A549 (cell line): ENCODE results near the gene CDK5RAP2. TPM values are rescaled to one million over a fixed set of nuclear protein-coding genes. Genes with fewer than 3 reads are reported as not detected.

ENCODE experiments used
- ATAC-seq, 2 experiments: fragments of 200-7000 bp in 1 of 2; fragments of >200 bp in 1 of 2; cut with Nextera tagmentation in 1 of 2; cut with Tn5 transposase in 1 of 2; 3 replicates each; pipeline versions ENCODE4 v1.8.0 to v1.9.1; 2018 to 2020; ENCODE audit warnings: mild to moderate bottlenecking in 1 of 2, moderate library complexity in 1 of 2
- CTCF ChIA-PET: fragments of 300-600 bp; sonication (Branson Sonifier 250); formaldehyde crosslinking; extraction: SDS; loops from one replicate; lab custom pipeline; 2021; ENCODE audit warnings: antibody characterized with exemption, inconsistent platforms; lab: Yijun Ruan, JAX
- POLR2A ChIA-PET: fragments of 350-600 bp; formaldehyde crosslinking; extraction: SDS; loops from one replicate; lab custom pipeline; 2021; ENCODE audit warnings: antibody characterized with exemption, inconsistent platforms; lab: Yijun Ruan, JAX
- DNase-seq, 2 experiments: peaks; one replicate each; pipeline versions ENCODE4 v3.0.0 to v3.0.0-alpha.2; 2011 to 2016; ENCODE audit warnings: low read depth in 1 of 2, low spot score in 1 of 2
- FAIRE-seq: peaks from 2 replicates; lab custom pipeline; 2011; peaks lifted over from hg19 to GRCh38; lab: Jason Lieb, UNC
- H3K27ac ChIP-seq, 2 experiments: fragments of >200 bp; sonication (Bioruptor Twin); formaldehyde crosslinking; 3 replicates each; pipeline ENCODE4 v1.5.1; 2016 to 2017
- H3K4me1 ChIP-seq: fragments of >200 bp; sonication (Bioruptor Twin); formaldehyde crosslinking; 3 replicates; pipeline ENCODE4 v1.6.1; 2016
- H3K4me2 ChIP-seq: fragments of >200 bp; sonication (Bioruptor Twin); formaldehyde crosslinking; 3 replicates; pipeline ENCODE4 v1.6.1; 2016
- H3K4me3 ChIP-seq: fragments of >200 bp; sonication (Bioruptor Twin); formaldehyde crosslinking; 3 replicates; pipeline ENCODE4 v1.5.1; 2016
- H3K9me3 ChIP-seq: fragments of >200 bp; sonication (Bioruptor Twin); formaldehyde crosslinking; 3 replicates; pipeline ENCODE4 v1.6.1; 2016
- BCL3 ChIP-seq: fragments of >200 bp; sonication (Bioruptor Twin); formaldehyde crosslinking; IDR thresholded peaks from 3 replicates; pipeline ENCODE4 v1.6.1; 2016
- CBX8 ChIP-seq: fragments of 200-600 bp; sonication (generic); IDR thresholded peaks from 2 replicates; pipeline ENCODE4 v1.6.1; 2016
- CHD2 ChIP-seq: fragments of 150-350 bp; IDR thresholded peaks from 2 replicates; pipeline ENCODE4 v1.6.1; 2014; ENCODE audit warnings: low read length; ENCODE audit not compliant: partially characterized antibody
- CHD4 ChIP-seq: fragments of 200-600 bp; sonication (generic); IDR thresholded peaks from 2 replicates; pipeline ENCODE4 v1.6.1; 2016; ENCODE audit warnings: antibody characterized with exemption, mild to moderate bottlenecking, borderline replicate concordance
- CTCF ChIP-seq: fragments of >200 bp; sonication (Bioruptor Twin); formaldehyde crosslinking; IDR thresholded peaks from 3 replicates; pipeline ENCODE4 v1.5.1; 2016
- EHF ChIP-seq: fragments of 250-450 bp; sonication (Bioruptor Pico); IDR thresholded peaks from 2 replicates; pipeline ENCODE4 v1.5.0; 2020; ENCODE audit warnings: mild to moderate bottlenecking
- EHMT2 ChIP-seq: fragments of 200-600 bp; sonication (generic); IDR thresholded peaks from 2 replicates; pipeline ENCODE4 v1.6.1; 2016; ENCODE audit warnings: antibody characterized with exemption, low read depth, mild to moderate bottlenecking, moderate library complexity
- ESRRA ChIP-seq: fragments of 150-350 bp; IDR thresholded peaks from 2 replicates; pipeline ENCODE4 v1.6.1; 2014; ENCODE audit warnings: mild to moderate bottlenecking, low read length, borderline replicate concordance
- FOSL2 ChIP-seq, 2 experiments: fragments of 450-650 bp in 1 of 2; fragments of >200 bp in 1 of 2; sonication (Bioruptor Twin) in 1 of 2; formaldehyde crosslinking; IDR thresholded peaks; 2 replicates each; pipeline versions ENCODE4 v1.5.0 to v1.6.1; 2016 to 2020; ENCODE audit warnings: mild to moderate bottlenecking in 1 of 2, moderate library complexity in 1 of 2
- GATA3 ChIP-seq: IDR thresholded peaks from 2 replicates; pipeline ENCODE4 v1.6.1; 2012; ENCODE audit warnings: borderline replicate concordance
- HEYL ChIP-seq: fragments of 250-450 bp; sonication (Bioruptor Pico); IDR thresholded peaks from 2 replicates; pipeline ENCODE4 v1.8.0; 2021; ENCODE audit warnings: mild to moderate bottlenecking, moderate library complexity
- HOXB13 ChIP-seq: fragments of 250-450 bp; sonication (Bioruptor Pico); IDR thresholded peaks from 2 replicates; pipeline ENCODE4 v1.5.0; 2020; ENCODE audit warnings: low read depth, mild to moderate bottlenecking, moderate library complexity
- HOXB5 ChIP-seq: fragments of 250-450 bp; sonication (Bioruptor Pico); IDR thresholded peaks from 2 replicates; pipeline ENCODE4 v1.5.0; 2020; ENCODE audit warnings: mild to moderate bottlenecking, moderate library complexity
- MAFK ChIP-seq: fragments of 450-650 bp; IDR thresholded peaks from 2 replicates; pipeline ENCODE4 v1.6.1; 2014; ENCODE audit not compliant: partially characterized antibody
- MAX ChIP-seq: IDR thresholded peaks from 2 replicates; pipeline ENCODE4 v1.6.1; 2012
- MYC ChIP-seq: IDR thresholded peaks from 2 replicates; pipeline ENCODE4 v1.6.1; 2012; ENCODE audit warnings: mild to moderate bottlenecking, inconsistent platforms, low read length, improper control_type of control experiment, borderline replicate concordance
- RAD21 ChIP-seq, 2 experiments: fragments of >200 bp in 1 of 2; sonication (Bioruptor Twin) in 1 of 2; formaldehyde crosslinking in 1 of 2; IDR thresholded peaks in 1 of 2; conservative IDR thresholded peaks in 1 of 2; 2 replicates in 1 of 2; 3 replicates in 1 of 2; pipeline ENCODE4 v1.6.1; 2012 to 2018; ENCODE audit warnings: inconsistent platforms in 1 of 2
- RARB ChIP-seq: fragments of 250-450 bp; sonication (Bioruptor Pico); IDR thresholded peaks from 2 replicates; pipeline ENCODE4 v1.8.0; 2021; ENCODE audit warnings: mild to moderate bottlenecking, moderate library complexity
- RCOR1 ChIP-seq: fragments of 150-350 bp; IDR thresholded peaks from 2 replicates; pipeline ENCODE4 v1.6.1; 2014; ENCODE audit warnings: antibody characterized with exemption, low read length, low read depth
- REST ChIP-seq: fragments of 200-600 bp; sonication (generic); IDR thresholded peaks from 2 replicates; pipeline ENCODE4 v1.6.1; 2016; ENCODE audit warnings: antibody characterized with exemption, mild to moderate bottlenecking, moderate library complexity
- RFX5 ChIP-seq: fragments of 450-650 bp; IDR thresholded peaks from 2 replicates; pipeline ENCODE4 v1.7.1; 2014; ENCODE audit warnings: antibody characterized with exemption, mild to moderate bottlenecking, moderate library complexity
- SMC3 ChIP-seq: fragments of >200 bp; sonication (Bioruptor Twin); formaldehyde crosslinking; IDR thresholded peaks from 3 replicates; pipeline ENCODE4 v1.6.1; 2018; ENCODE audit warnings: inconsistent platforms
- SREBF2 ChIP-seq: fragments of 450-650 bp; IDR thresholded peaks from 2 replicates; pipeline ENCODE4 v1.6.1; 2014; ENCODE audit warnings: mild to moderate bottlenecking, moderate library complexity
- TP53 ChIP-seq: fragments of 250-450 bp; sonication (Bioruptor Pico); IDR thresholded peaks from 2 replicates; pipeline ENCODE4 v1.5.0; 2021; ENCODE audit warnings: mild to moderate bottlenecking, moderate library complexity
- USF2 ChIP-seq: fragments of 450-650 bp; IDR thresholded peaks from 2 replicates; pipeline ENCODE4 v1.6.1; 2014; ENCODE audit warnings: antibody characterized with exemption
- ZC3H11A ChIP-seq: fragments of 450-650 bp; IDR thresholded peaks from 2 replicates; pipeline ENCODE4 v1.6.1; 2014; ENCODE audit warnings: antibody characterized with exemption, mild to moderate bottlenecking
- ZFP36 ChIP-seq: fragments of 450-650 bp; IDR thresholded peaks from 2 replicates; pipeline ENCODE4 v1.6.1; 2014; ENCODE audit warnings: borderline replicate concordance; ENCODE audit not compliant: partially characterized antibody
- ZNF302 ChIP-seq: fragments of 250-450 bp; sonication (Bioruptor Pico); IDR thresholded peaks from 2 replicates; pipeline ENCODE4 v1.9.0; 2021; ENCODE audit warnings: inconsistent platforms, mild to moderate bottlenecking, moderate library complexity
- WGBS: methylation state at CpG from one replicate; pipeline ENCODE4 v1.1.6; 2017; ENCODE audit errors: missing lambda C conversion rate; 5-methylcytosine and 5-hydroxymethylcytosine counted together
- polyA plus RNA-seq, 4 experiments: library from polyadenylated mRNA; depleted of rRNA in 3 of 4; stranded (reverse); fragments of >200 nt; fragmentation: RNase III in 1 of 4; extraction: RNeasy Plus Mini Kit Qiagen cat#74134 plus additional on column Dnase treatment in 1 of 4; gene quantifications; 2 replicates in 3 of 4; 3 replicates in 1 of 4; pipeline ENCODE4 v1.2.3, GENCODE V29; 2011 to 2017

CDK5RAP2 gene
- polyA plus RNA-seq, 2 of the 4 experiments (the other 2 are of a cell fraction): 29.1 to 44.6 TPM

- TF ChIP-seq ZFP36 (no peak), RCOR1 (no peak), TP53 (CRISPR knock-in tag) (no peak), ZC3H11A (no peak), ZNF302 (no peak), CBX8 (no peak), EHF (CRISPR knock-in tag) (no peak), CHD4 (no peak), BCL3 (no peak), HOXB5 (CRISPR knock-in tag) (no peak), HOXB13 (CRISPR knock-in tag) (no peak), ESRRA (no peak), RARB (no peak), REST (no peak)
- Histone ChIP-seq H3K4me2 (no peak overlapping the region), H3K4me3 (no peak overlapping the region), H3K9me3 (no peaks in the 10 kb centered on the region), H3K4me1 (peaks cover 13% of the 10 kb centered on the region; the same call in 2 of the 3 replicates), H3K27ac (no peak overlapping the region)
- WGBS: 64% methylated on average over 1 of the region's 1 CpG
- ChIA-PET POLR2A (no interaction called here), CTCF (interaction anchor here (1.1 to 1.5 kb wide), 2 partner anchors 56 to 106 kb away, joined by 3 read pairs; no protein-coding TSS in a partner anchor)
- FAIRE-seq (no peak), ATAC-seq (no peak), DNase-seq (no peak)
Measured at GRCh38 chr9:120368799-120369198, 211.2 kb downstream of the CDK5RAP2 start.

- H3K4me1 ChIP-seq: peaks cover 13% of the 10 kb centered on the region; the same call in 2 of the 3 replicates
- DNase-seq (peak; percentile 84 to 89), ATAC-seq (peak; percentile 96 to 98), FAIRE-seq (peak; percentile 49)
- POLR2A ChIA-PET: interaction anchor here (0.6 kb wide), 1 partner anchor 17 kb away, joined by 6 read pairs; no protein-coding TSS in a partner anchor
- no peaks in the 10 kb centered on the region for H3K9me3 ChIP-seq
- CTCF ChIA-PET: interaction anchor here (0.9 kb wide), 1 partner anchor 10 kb away, joined by 3 read pairs; no protein-coding TSS in a partner anchor
- H3K27ac ChIP-seq: peak overlapping the region; percentile 53 to 75; a peak in 5 of 6 replicates
- 6% methylated on average over 4 of the region's 4 CpGs for WGBS
- H3K4me2 ChIP-seq: peak overlapping the region; percentile 42; the same call in 2 of the 3 replicates
- H3K4me3 ChIP-seq: no peak overlapping the region
- no peak for TF ChIP-seq FOSL2 (IDR thresholded peaks at IDR 0.05)
- TF ChIP-seq FOSL2 (CRISPR knock-in tag; IDR thresholded peaks at IDR 0.05): no peak
- peak; percentile 24; the same call in 2 of the 3 replicates for TF ChIP-seq CTCF
- no peak for TF ChIP-seq EHMT2
- TF ChIP-seq RAD21 (conservative IDR thresholded peaks at IDR 0.05 in 1 of 2, IDR thresholded peaks at IDR 0.05 in 1 of 2): peak; percentile 31 to 42; a peak in 2 of 5 replicates
- no peak for TF ChIP-seq HEYL (CRISPR knock-in tag)
- no peak for TF ChIP-seq MYC
- TF ChIP-seq RFX5: no peak
- no peak for TF ChIP-seq USF2
- no peak for TF ChIP-seq MAFK
- no peak for TF ChIP-seq CHD2
- TF ChIP-seq SREBF2: no peak
- TF ChIP-seq MAX: peak; percentile 34; the same call in 1 of the 2 replicates
- TF ChIP-seq SMC3: 0 out of 3 replicates have a peak, but pooled peaks have one; percentile 33
- TF ChIP-seq ZNF302: no peak
- TF ChIP-seq GATA3: no peak
- TF ChIP-seq BCL3: no peak
Measured at GRCh38 chr9:120366644-120367019, 213.3 kb downstream of the CDK5RAP2 start.
